G401.6 (cell line): ENCODE data around the gene ESR2.
"Not testable (repeated sequence)": the region's sequence is repeated elsewhere in the genome, so short reads cannot be mapped to it uniquely, and the experiment has no call there.

ENCODE experiments used
- FAIRE-seq: peaks from 2 replicates; lab custom pipeline; 2012; peaks lifted over from hg19 to GRCh38; lab: Jason Lieb, UNC

Gene ESR2

GRCh38 chr14:64220466-64220865, 73.7 kb downstream of the ESR2 start:
- no peak for FAIRE-seq

GRCh38 chr14:64220056-64220455, 74.1 kb downstream of the ESR2 start:
- no peak for FAIRE-seq

- no peak for FAIRE-seq
These were observed 75.6 kb downstream of the ESR2 start for GRCh38 chr14:64218344-64219240.

GRCh38 chr14:64217834-64218233, 76.3 kb downstream of the ESR2 start:
- FAIRE-seq: no peak

- FAIRE-seq: no peak
These were observed 76.9 kb downstream of the ESR2 start for GRCh38 chr14:64217308-64217707.

GRCh38 chr14:64215978-64216377, 78.2 kb downstream of the ESR2 start:
- FAIRE-seq: no peak

- FAIRE-seq: no peak
These were observed 78.9 kb downstream of the ESR2 start for GRCh38 chr14:64215274-64215673.

DNA sequence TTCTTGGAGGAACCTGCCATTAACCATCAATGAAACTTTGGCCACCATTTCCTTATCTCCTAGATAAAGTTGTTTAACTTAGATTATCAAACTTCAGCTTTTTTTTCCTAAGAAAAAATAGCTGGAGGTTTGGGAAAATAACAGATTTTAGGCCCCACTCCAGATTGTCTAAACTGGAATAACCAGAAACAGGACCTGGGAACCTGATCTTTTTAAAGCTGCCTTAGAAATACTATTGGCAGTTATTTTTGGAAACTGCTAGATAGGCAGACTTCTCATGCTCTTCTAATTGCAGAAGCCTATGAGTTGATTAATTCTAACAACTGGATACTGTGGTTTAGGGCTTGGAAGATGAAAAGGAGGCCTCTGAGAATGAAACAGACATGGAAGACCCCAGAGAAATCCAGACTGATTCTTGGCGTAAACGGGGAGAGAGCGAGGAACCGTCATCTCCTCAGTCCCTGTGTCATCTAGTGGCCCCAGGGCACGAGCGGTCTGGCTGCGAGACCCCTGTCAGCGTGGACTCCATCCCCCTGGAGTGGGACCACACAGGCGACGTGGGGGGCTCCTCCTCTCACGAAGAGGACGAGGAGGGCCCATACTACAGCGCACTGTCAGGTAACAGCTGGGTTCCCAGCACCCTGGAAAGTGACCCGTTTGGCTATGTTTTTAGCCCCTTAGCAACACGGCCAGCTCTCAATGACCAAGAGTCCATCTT, 80.2 kb downstream of the ESR2 start:
- no peak for FAIRE-seq

GRCh38 chr14:64213086-64213485, 81.1 kb downstream of the ESR2 start:
- FAIRE-seq: no peak

- FAIRE-seq: no peak
These were observed 81.5 kb downstream of the ESR2 start for GRCh38 chr14:64212666-64213065.

- FAIRE-seq: not testable (repeated sequence)
These were observed 83.3 kb downstream of the ESR2 start for GRCh38 chr14:64210912-64211311.

DNA sequence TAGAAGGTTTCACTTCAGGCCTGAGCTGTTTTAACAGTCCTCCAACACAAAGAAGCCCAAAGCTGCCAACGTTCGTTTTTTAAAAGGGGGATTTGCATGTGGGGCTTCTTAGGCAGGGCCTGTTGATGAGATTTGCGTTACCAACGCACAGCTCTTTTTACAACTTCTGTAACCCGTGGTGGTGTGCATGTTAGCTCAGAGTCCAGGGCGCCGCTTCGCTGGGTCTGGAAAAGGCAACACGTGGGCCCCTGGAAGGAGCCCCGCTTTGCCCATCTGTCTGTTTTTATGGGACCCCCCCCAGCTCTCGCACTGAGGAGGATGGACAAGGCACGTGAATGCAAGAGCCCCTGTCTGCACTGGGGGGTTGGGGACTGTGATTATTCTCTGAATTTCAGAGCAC, 84.0 kb downstream of the ESR2 start:
- FAIRE-seq: no peak

DNA sequence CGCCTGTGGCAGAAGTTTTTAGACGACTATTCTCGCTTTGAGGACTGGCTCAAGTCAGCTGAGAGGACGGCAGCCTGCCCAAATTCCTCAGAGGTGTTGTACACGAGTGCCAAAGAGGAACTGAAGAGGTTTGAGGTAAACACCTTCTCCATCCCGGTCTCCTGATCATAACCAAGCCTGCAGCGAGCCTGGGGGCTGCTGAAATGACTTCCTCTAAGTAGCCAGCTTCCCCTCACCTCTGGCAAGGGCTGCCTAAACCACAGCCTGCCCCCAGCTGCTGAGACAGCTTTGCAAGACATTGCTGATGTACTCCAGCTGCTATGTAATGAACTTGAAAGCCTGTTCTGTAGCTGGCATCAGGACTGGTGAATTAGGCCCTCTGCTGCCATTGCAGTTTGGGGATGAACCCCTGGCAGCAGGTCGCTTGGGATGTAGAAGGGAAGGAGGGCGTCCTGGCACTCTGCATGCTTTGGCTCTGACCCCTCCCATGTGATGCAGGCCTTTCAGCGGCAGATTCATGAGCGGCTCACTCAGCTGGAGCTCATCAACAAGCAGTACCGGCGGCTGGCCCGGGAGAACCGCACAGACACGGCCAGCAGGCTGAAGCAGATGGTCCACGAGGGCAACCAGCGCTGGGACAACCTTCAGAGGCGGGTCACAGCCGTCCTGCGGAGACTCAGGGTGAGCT, 84.6 kb downstream of the ESR2 start:
- FAIRE-seq: no peak

DNA sequence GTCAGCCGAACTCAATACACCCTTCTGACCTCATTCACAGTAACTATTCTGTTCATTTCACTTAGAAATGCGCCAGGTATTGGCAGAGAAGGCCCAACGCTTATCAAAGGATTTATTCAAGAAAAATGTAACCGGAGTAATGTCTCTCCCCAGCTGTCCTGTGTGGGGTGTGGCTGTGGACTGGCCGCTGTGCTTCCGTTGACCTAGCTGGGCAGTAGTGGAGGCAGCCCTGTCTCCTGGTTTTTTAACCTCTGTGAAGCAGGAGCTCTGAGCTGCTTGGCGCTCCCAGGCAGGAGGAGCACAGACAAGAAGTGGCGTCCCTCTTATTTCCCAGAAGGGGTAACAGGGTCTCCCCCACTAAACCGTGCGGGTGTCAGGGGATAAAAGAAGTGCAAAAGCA, 85.2 kb downstream of the ESR2 start:
- FAIRE-seq: no peak

DNA sequence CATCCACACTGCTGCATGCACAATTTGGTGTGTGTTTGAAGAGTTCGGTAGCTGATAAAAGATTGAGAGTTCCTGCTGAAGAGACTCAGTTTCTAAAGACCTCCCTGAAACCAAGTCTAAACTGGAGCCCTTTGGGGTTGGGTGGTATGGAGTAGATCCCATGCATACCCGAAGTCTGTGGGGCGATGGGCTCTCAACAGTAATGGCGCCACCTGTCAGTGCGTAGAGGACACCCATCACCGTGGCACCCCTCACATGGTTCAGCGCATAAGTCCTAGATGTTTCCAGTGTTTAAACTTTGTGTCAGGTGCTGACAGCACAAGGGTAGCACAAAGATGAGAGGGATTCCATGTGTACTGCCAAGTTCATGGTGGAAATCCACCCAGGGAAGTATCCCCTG, 85.9 kb downstream of the ESR2 start:
- no peak for FAIRE-seq

DNA sequence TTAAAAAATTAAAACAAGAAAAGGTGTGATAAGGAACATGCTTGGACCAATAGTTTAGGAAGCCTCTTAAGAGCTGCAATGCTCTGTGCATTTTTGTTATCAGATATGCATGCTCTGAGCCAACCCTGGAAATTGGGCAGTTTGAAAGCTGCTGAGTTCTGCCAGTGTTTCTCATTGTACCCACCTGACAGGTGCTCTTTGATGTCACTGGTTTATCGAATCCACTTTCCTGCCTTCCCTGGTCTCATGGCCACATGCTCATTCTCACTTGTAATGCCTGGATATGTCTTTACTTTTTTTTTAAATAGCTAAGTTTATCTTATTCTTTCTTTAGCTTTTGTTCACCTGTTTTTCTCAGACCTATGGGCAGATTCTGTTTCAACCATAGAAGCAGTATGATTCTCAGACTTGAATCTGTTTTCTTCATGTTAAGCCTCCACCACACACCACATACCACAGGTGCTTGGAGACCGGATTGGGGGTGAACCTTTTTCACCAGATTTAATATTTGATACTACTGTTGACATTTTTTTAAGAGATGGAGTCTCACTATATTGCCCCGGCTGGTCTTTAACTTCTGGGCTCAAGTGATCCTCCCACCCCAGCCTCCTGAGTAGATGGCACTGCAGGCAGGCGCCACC, 90.7 kb downstream of the ESR2 start:
- FAIRE-seq: no peak

DNA sequence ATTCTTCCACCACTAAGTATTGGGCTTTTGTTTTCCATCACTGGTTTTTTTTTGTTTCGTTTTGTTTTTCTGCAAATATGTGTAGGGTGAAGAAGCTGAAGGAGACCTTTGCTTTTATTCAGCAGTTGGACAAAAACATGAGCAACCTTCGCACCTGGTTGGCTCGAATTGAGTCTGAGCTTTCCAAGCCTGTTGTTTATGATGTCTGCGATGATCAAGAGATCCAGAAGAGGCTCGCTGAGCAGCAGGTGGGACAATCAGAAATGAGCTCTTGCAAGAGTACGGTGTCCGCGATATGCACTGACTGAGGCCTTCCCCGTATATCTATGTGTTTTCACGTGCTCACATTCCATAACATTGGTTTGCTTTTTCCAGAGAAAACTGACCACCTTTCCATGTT, 91.5 kb downstream of the ESR2 start:
- FAIRE-seq: no peak

DNA sequence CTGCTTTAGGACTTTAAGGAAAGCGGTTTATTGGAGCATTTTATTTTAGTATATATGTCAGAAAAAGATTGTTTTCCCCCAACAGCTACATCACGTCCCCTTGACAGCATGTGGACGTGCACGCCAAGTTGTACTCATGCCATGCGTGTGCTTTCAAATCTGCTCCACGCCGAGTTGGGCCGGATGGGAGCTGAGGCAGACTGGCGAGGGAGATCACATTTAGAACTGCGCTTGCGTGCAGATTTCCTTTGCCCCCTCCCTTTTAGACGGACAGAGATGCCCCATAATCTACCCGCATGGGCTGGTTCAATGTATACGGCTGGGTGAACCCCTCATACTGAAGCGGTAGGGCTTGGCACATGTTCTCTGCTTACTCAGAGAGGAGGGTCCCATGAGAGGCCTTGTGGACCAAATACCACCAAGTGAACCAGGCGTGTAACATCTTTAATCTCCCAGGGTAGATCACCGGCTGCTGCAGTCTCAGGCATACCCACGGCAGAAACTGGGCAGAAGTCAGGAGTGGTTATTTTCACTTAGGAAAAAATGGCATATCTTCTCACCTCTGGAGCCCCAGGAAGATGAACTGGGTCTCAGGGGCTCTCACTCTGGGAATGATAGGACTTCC, 92.1 kb downstream of the ESR2 start:
- FAIRE-seq: no peak

DNA sequence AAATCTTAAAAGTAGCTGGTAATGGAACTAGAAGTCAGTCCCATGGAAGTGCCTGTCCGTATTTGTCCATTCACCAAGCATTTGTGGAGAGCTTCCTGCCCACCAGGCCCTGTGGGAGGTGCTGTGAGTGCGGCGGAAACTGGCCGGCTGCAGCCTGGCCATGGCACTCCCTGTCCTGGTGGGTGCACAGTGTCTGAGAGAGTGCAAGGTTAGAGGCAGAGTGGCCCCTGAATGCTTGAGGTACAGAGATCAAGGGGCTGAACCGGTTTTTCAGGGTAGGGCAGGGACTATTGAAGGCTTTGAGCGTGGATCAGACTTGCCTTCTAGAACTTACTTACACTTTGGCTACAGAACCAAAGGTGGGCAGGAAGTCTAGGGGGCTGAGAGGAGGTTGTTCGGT, 92.9 kb downstream of the ESR2 start:
- FAIRE-seq: no peak

DNA sequence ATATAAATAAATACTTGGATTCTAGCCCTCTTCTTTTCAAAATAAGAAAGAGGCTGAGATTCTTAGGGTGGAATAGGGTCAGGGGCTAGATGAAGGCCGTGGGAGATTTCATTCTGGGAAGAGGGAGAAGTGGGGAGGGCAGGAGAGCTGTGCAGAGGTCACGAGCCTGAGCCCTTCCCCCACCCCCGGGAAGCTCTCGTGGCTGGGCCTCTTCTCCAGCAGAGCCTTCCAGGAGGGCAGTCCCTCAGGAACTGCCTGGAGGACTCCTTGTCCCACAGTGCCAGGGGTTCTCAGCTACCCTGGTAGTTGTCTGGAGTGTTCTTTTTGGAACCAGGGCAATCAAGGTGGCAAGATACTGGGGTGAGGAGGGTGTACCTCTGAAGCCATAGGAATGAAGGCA, 94.0 kb downstream of the ESR2 start:
- no peak for FAIRE-seq

GRCh38 chr14:64198486-64198885, 95.7 kb downstream of the ESR2 start:
- no peak for FAIRE-seq

- no peak for FAIRE-seq
These were observed 96.2 kb downstream of the ESR2 start for GRCh38 chr14:64197996-64198395.
